Activated CD4-positive, alpha-beta T cell treated with anti-CD3 and anti-CD28 coated beads, Interleukin-2, Interleukin-6, amounts not matched to agents 100 ng/mL and 50 ng/mL, durations not matched to agents 16 hours and 8 hours (primary cell): Measurements from ENCODE around the gene PELI3.
"Not testable (repeated sequence)": the region's sequence is repeated elsewhere in the genome, so short reads cannot be mapped to it uniquely, and the experiment has no call there.

Source experiments
- DNase-seq: peaks from one replicate; pipeline ENCODE4 v3.0.0-alpha.2; 2020

Gene PELI3, protein sequence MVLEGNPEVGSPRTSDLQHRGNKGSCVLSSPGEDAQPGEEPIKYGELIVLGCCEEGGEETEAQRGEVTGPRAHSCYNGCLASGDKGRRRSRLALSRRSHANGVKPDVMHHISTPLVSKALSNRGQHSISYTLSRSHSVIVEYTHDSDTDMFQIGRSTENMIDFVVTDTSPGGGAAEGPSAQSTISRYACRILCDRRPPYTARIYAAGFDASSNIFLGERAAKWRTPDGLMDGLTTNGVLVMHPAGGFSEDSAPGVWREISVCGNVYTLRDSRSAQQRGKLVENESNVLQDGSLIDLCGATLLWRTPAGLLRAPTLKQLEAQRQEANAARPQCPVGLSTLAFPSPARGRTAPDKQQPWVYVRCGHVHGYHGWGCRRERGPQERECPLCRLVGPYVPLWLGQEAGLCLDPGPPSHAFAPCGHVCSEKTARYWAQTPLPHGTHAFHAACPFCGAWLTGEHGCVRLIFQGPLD

GRCh38 chr11:66466225-66467033 lies at the start of gene PELI3:
Gene PELI3 (plus strand): TSS chr11:66466905. CDS start chr11:66468129, 1,224 bp downstream.
- DNase-seq = peak; percentile 95

- no peak for DNase-seq
Measured at GRCh38 chr11:66417000-66417399, 49.7 kb upstream of the PELI3 start.

GRCh38 chr11:66418168-66418985 lies 48.3 kb upstream of the PELI3 start:
- DNase-seq = peak; percentile 79

DNA sequence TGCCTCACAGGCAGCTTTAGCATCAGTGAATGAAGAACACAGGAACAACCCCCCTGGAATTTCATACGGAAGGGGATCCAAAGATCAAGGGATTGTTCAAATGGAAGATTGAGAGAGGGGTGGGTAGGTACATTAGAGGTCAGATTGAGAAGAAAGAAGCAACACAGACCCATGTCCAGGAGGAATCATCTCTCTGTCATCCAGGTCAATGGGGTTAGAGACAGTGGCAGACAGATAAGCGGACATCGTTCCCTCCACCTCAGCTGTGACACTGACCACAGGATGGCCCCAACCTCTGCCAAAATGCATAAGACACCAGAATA lies 47.8 kb upstream of the PELI3 start:
- no peak for DNase-seq

- DNase-seq = no peak
Measured at GRCh38 chr11:66419825-66420224, 46.9 kb upstream of the PELI3 start.

- no peak for DNase-seq
Measured at GRCh38 chr11:66420671-66421476, 45.8 kb upstream of the PELI3 start, which contains the start of gene NPAS4. Gene NPAS4 (plus strand): TSS chr11:66421035. CDS start chr11:66421180, 145 bp downstream.

DNA sequence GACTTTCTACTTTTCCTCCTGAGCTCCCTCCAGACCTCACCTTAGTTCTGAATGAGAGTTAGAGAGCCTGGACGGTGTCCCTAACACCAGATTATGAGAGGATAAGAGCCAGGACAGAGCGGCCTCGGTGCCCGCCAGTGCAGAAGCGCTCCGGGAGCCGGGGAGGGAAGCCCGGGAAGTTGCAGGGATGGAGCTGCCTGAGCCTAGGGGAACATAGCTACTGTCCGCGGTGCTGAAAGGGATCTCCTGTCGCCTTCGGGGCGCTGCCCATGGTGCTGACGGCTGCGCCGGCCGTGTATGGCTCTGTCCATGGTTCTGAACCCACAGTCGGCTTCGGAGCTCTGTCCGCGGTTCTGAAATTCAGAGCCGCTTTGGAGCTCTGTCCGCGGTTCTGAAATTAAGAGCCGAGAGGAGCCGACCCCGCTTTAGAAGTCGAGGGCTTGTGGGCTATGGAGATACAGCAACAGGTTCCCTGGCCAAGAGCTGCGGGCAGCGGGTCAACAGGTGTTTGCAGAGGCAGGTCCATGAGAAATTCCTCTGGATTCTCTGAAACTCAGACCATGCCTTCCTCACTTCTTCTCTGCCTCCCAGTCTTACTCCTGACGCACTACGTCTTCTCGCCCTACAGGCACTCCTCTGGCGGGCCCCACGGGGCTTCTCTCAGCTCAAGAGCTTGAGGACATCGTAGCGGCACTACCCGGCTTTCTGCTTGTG lies 45.1 kb upstream of the PELI3 start:
- peak; percentile 86 for DNase-seq

DNA sequence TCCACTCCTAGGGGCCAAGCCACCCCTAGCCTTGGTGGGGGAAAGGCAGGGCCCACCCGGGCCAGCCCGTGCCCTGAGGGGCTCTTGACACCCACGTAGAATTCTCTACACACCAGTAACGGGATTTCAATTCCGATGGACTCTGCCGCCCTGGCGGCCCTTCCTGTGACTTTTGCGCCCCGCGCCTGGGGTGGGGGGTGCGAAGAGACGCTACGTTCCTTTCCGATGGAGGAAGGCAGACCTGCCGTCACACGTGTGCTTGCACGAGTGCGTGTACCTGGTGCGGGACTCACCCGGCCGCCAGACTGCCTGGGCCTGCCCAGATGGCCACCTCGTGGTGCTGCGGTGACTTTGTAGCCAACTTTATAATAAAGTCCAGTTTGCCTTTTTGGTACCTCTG lies 40.4 kb upstream of the PELI3 start:
- DNase-seq = no peak

- no peak for DNase-seq
Measured at GRCh38 chr11:66428933-66429332, 37.8 kb upstream of the PELI3 start.

GRCh38 chr11:66429983-66430602 lies 36.6 kb upstream of the PELI3 start:
- DNase-seq = peak; percentile 83

DNA sequence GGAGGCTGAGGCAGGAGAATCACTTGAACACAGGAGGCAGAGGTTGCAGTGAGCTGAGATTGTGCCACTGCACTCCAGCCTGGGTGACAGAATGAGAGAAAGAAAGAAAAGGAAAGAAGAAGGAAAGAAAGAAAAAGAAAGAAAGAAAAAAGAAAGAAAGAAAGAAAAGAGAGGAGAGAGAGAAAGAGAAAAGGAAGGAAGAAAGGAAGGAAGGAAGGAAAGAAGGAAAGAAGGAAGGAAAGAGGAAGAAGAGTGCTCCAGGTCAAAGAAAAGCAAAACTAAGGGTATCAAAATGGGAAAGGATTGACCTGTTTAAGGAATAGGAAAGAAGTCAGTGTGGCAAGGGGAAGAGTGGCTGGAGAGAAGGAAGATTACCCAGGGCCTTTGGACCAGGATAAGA lies 35.4 kb upstream of the PELI3 start:
- DNase-seq = not testable (repeated sequence)

- not testable (repeated sequence) for DNase-seq
Measured at GRCh38 chr11:66431871-66432329, 34.8 kb upstream of the PELI3 start.

GRCh38 chr11:66432597-66432996 lies 34.1 kb upstream of the PELI3 start:
- DNase-seq = no peak

DNA sequence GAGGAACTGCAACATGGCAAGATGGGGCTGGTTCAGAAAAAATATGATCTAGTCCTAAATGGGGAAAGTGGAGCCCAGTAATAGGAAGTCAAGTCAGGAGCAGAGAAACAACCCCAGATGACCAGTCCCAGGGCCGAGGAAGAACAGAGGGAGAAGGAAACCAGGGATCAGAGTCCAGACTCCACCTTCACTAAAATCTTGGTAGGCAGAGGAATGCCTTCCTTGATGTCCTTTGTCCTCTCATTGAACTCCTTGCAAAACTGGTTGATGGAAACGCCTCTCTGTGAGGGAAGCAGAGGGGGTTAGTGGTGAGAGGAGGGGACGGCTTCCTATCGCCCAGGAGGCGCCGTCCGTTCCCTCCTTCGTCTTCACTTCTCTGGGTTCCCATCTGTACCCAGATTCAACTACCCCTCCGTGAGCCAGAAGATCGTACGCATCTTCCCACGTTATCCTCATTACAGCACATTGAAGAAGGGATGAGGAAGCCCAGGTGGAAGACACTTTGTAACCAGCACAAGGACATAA lies 28.7 kb upstream of the PELI3 start:
- DNase-seq = no peak

GRCh38 chr11:66438504-66439466 lies 27.9 kb upstream of the PELI3 start, which contains the start of gene MRPL11:
Gene MRPL11 (minus strand): TSS chr11:66438848. CDS start chr11:66438754, 94 bp downstream.
- DNase-seq = peak; percentile 95

- not testable (repeated sequence) for DNase-seq
Measured at GRCh38 chr11:66440101-66440939, 26.4 kb upstream of the PELI3 start.

- DNase-seq = not testable (repeated sequence)
Measured at GRCh38 chr11:66440940-66441282, 25.8 kb upstream of the PELI3 start.

GRCh38 chr11:66443602-66444001 lies 23.1 kb upstream of the PELI3 start:
- DNase-seq = no peak
